DOHH2 (cell line): ENCODE data around the gene TLCD2.
A peak's percentile ranks its signal among the peaks of the same experiment; 100 is the strongest.

Experiments used
- EZH2phosphoT487 ChIP-seq: fragments of 200-600 bp; sonication (generic); IDR thresholded peaks from 2 replicates; pipeline ENCODE4 v1.6.1; 2017; ENCODE audit warnings: borderline replicate concordance, mild to moderate bottlenecking, antibody characterized with exemption, low read length, moderate library complexity, mixed read lengths
- TF ChIP-seq, protein P1 (sequence below): fragments of 200-600 bp; sonication (generic); IDR thresholded peaks from one replicate; pipeline ENCODE4 v1.5.1; 2014; ENCODE audit warnings: antibody characterized with exemption, mild to moderate bottlenecking, low read depth, low read length; ENCODE audit not compliant: poor library complexity, severe bottlenecking

- TF ChIP-seq, protein P1, sequence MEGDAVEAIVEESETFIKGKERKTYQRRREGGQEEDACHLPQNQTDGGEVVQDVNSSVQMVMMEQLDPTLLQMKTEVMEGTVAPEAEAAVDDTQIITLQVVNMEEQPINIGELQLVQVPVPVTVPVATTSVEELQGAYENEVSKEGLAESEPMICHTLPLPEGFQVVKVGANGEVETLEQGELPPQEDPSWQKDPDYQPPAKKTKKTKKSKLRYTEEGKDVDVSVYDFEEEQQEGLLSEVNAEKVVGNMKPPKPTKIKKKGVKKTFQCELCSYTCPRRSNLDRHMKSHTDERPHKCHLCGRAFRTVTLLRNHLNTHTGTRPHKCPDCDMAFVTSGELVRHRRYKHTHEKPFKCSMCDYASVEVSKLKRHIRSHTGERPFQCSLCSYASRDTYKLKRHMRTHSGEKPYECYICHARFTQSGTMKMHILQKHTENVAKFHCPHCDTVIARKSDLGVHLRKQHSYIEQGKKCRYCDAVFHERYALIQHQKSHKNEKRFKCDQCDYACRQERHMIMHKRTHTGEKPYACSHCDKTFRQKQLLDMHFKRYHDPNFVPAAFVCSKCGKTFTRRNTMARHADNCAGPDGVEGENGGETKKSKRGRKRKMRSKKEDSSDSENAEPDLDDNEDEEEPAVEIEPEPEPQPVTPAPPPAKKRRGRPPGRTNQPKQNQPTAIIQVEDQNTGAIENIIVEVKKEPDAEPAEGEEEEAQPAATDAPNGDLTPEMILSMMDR: peak; percentile 36
- no peak for TF ChIP-seq EZH2phosphoT487
These were observed 42.5 kb upstream of the TLCD2 start for GRCh38 chr17:1752425-1753262.
